GM13976 (cell line): ENCODE measurements around the gene LRMDA.

Source experiments
- DNase-seq: peaks from one replicate; pipeline ENCODE4 v3.0.0; 2012; ENCODE audit warnings: low spot score
- CTCF ChIP-seq: IDR thresholded peaks from 2 replicates; pipeline ENCODE4 v1.5.1; 2012; ENCODE audit warnings: borderline replicate concordance, mild to moderate bottlenecking; ENCODE audit not compliant: insufficient read depth; ENCODE audit errors: extremely low read depth, missing control alignments, control extremely low read depth
- in situ Hi-C: fragments of 300-500 bp; cut with MboI; formaldehyde crosslinking; loops from one replicate; pipeline ENCODE4 v1.12.0; 2022; ENCODE audit warnings: low sequenced_read_pairs, mixed read lengths, inconsistent platforms; ENCODE audit not compliant: unreplicated experiment

LRMDA gene

GRCh38 chr10:75492173-75492925, 60.9 kb downstream of the LRMDA start:
- no peak for TF ChIP-seq CTCF
- DNase-seq = no peak
- in situ Hi-C loops = no loop called here

GRCh38 chr10:75493464-75493863, 62.0 kb downstream of the LRMDA start:
- TF ChIP-seq CTCF = no peak
- in situ Hi-C loops = no loop called here
- no peak for DNase-seq

GRCh38 chr10:75495434-75496190, 64.2 kb downstream of the LRMDA start:
- no peak for DNase-seq
- no peak for TF ChIP-seq CTCF
- in situ Hi-C loops = no loop called here

GRCh38 chr10:75496191-75496567, 64.8 kb downstream of the LRMDA start:
- no peak for DNase-seq
- no peak for TF ChIP-seq CTCF
- in situ Hi-C loops = no loop called here

- no peak for DNase-seq
- in situ Hi-C loops = no loop called here
- TF ChIP-seq CTCF = no peak
Measured at GRCh38 chr10:75497997-75498883, 66.8 kb downstream of the LRMDA start.

- no peak for DNase-seq
- TF ChIP-seq CTCF = no peak
- in situ Hi-C loops = no loop called here
Measured at GRCh38 chr10:75498884-75499350, 67.5 kb downstream of the LRMDA start.
